Nucleus accumbens (tissue), 56 donors: ENCODE measurements around the gene PPL.
A peak's percentile ranks its signal among the peaks of the same experiment; 100 is the strongest.
"Not testable (repeated sequence)": the region's sequence is repeated elsewhere in the genome, so short reads cannot be mapped to it uniquely, and the experiment has no call there.

Experiments used
- DNase-seq, 56 donors: peaks; one replicate each; lab custom pipeline; 2025; lab: John Stamatoyannopoulos, UW

PPL gene

DNA sequence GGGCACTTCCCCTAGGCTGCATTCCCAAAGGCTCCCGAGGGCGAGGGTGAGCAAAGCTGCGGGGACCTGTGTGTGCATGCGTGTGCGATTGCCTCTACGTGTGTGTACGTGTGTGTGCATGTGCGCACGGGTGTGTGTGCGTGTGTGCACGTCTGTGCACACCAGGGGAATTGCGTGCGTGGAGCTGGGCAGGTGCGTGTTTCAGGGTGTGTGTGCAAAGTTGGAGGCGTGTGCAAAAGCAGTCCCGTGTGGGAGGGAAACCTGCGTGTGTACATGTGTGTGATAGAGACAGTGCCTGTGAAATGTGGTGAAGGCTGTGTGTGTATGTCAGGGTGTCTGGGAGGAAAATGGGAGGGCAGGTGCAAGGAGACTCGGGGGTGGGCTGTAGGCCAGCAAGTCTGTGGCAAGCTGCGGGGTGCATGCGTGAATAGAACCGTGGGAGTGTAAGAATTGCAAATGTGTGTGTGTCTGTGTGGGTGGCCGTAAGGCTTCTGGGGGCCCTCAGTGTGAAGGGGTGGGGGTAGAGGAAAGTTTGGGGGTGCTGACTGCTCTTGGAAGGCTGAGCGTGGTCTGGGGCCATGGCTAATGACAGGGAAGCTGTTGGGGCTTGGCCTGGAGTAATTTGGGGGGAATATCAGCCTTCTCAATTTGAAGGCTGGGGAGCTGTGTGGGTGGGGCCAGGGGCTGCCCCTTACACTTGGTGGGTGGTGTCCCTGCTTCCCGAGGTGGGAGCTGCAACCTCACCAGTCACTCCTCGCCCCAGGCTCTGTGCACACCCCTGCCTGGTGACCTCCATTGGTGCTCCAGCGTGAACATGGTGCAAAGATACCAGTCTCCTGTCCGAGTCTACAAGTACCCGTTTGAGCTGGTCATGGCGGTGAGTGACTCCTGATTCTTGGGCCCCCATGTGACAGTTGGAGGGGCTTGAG lies 21.8 kb upstream of the PPL start:
- DNase-seq, result peak in 11 of 56 donors; percentile 5 to 64 (median 48)

DNA sequence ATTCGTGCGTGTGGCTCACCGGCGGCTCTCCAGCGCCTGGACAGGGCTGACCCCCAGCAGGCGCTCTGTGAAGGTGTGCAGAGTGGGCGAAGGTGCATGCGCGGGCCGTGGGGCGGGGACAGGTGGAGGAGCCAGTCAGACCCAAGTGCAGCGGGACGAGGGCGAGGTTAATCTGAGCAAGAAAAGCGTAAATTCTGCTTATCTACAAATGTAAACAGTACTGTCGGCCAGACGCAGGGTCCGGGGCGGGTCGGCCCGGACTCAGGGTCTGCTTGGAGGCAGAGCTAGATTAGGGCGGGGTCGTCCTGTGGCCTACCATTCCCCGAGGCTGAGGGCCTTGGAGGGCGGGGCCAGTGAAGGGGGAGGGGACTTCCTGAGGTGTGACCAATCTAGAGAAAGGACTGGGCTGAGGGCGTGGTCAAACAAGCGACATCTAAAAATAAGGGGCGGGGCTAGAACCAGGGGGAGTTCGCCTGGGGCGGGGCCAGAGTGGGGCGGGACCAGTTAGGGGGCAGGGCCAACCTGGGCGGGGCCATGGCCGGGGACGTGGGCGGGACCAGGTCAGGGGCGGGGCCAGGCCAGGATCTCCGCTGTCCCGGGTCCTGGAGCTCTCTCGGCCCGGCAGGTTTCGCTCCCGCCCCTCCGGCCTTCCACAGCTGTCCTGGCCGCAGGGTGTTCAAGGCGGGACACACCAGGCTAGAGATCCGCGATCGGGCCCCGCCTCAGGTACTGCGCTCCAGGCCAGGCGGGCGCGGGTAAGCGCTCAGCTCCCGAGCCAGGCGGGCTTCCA lies 21.0 kb upstream of the PPL start, which contains the start of gene SEC14L5:
Gene SEC14L5 (plus strand): TSS at position 611 of the 790 bp plus-strand sequence. CDS start 994 bp downstream, outside the sequence.
- peak; percentile 67 to 99 (median 96) for DNase-seq

DNA sequence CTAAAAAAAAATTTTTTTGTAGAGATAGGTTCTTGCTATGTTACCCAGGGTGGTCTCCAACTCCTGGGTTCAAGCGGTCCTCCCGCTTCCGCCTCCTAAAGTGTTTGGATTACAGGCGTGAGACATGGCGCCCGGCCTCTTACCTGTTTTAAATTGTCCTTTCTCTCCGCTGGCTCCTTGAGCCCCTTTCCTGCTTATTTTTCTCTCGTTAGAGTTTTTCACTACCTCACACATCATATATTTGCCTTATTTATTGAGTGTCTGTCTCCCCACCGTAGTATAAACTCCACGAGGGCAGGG lies 20.4 kb upstream of the PPL start:
- no peak for DNase-seq

DNA sequence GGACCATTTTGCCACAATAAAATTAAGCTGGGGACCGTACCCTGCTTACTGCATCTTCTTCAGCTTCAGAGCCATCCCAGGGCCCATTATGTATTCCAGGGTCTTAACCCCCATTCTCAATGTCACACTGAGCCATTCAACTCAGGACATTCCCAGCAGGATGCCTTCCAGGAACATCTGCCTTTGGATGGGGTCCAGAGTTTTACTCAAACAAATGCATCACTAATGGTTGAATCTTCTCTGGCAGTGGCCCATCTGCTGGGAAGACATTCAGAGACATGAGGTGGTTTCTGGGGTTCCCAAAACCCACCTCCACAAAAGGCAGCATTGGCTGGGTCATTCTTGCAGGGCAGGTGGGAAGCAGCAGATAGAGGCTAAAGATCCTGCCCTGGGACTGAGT lies 17.8 kb upstream of the PPL start:
- DNase-seq, result no peak

DNA sequence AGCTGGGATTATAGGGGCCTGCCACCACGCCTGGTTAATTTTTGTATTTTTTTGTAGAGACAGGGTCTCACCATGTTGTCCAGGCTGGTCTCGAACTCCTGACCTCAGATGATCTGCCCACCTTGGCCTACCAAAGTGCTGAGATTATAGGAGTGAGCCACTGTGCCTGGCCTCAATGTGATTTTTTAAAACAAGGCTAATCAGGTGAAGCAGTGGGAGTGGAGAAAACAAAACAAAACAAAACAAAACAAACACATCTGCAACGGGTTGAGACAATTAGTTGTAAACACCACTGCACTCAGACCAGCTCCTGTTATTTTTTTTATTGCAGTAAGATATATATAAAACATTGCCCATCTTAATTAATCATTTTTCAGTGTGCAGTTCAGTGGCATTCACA lies 14.6 kb upstream of the PPL start:
- not testable (repeated sequence) for DNase-seq

DNA sequence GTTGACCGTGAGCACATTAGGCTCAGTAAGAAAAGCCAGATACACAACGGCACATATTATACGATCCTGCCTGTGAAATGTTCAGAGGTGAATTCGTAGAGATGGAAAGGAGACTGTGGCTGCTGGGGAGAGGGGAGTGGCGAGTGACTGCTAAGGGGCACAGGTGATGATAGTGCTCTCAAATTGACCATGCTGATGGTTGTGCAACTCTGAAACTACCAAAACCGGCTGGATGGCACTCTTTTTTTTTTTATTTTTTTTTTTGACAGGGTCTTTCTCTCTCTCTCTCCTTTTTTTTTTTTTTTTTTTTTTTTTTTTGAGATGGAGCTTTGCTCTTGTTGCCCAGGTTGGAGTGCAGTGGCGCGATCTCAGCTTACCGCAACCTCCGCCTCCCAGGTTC lies 13.0 kb upstream of the PPL start:
- no peak for DNase-seq

DNA sequence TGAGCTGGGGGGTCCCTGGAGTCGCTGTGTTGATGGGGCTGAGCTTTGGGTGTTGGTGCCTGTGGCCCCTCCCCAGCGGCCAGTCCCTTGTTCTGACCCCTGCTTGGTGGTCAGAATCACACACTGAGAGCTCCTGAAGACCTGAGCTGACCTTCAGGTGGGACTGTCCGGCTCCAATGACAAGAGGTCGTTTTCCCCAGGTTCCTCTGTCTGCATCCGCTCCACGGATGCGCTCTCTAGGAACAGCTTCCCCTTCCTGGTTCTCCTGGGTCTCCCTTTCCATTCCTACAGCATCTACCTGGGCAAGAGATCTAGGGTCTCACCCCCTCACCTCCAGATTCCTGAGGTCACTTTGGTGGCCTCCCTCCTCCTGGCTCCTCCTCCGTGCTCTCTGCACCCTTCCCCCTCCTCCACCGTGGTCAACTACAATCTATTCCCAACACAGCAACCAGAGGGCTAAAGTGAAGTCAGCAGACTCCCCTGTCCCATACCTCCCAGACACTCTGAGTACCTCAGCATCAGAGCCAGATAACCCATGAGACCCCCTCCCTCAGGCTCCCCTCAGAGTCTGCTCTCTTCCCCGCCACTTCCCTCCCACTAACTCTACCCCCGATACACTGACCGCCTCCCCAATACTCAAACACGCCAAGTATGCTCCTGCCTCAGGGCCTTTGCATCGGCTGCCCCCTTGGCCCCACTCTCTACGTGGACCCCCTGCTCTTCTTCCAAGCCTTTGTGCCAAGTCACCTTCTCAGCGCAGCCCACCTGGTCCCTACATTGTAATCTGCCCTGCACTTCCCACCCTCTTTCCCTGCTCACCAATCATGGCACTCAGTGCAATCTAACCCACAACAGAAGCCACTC lies 12.2 kb upstream of the PPL start:
- DNase-seq, result no peak

DNA sequence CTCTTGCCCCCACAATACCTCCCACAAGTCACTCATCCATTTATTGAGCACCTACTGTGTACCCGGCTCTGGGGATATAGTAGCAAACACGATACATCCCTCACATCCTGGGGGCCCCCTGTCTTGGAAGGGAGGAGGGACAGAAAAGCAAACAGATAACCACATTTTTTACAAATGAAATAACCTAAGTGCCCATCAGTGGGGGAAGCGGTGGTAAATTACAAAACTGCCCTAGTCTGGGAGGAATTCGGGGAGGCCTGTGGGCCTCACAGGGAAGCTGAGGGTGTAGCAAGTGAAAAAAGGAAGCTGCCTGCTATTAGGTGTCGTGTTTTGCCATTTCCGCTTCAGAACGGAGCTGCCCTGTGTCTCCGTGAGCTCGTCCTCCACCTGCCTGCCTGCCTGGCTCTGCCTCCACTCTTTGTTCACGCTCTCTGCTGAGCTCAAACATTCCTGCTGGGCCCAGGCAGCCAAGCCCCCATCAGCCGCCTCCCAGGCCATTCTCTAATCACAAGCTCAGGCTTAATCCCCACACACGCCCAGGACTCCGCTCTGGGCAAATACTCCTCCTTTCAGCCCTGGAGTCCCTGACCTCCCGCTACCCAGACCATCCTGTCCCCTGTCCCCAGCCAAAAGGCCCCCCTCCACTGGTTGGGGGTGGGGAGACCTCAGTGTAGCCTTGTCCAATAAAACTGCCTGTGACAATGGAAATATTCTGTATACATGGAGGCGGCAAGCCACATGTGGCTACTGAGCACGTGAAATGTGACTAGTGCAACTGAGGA lies 11.0 kb upstream of the PPL start:
- no peak for DNase-seq

DNA sequence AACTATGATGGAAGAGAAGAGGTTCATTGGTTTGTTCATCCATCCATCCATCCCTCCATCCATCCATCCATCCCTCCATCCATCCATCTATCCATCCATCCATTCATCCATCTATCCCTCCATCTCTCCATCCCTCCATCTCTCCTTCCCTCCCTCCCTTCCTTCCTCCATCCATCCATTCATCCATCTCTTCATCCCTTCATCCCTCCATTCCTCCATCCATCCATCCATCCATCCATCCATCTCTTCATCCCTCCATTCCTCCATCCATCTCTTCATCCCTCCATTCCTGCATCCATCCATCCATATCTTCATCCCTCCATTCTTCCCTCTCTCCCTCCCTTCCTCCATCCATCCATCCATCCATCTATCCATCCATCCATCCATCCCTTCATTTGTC lies 10.0 kb upstream of the PPL start:
- DNase-seq, result no peak

DNA sequence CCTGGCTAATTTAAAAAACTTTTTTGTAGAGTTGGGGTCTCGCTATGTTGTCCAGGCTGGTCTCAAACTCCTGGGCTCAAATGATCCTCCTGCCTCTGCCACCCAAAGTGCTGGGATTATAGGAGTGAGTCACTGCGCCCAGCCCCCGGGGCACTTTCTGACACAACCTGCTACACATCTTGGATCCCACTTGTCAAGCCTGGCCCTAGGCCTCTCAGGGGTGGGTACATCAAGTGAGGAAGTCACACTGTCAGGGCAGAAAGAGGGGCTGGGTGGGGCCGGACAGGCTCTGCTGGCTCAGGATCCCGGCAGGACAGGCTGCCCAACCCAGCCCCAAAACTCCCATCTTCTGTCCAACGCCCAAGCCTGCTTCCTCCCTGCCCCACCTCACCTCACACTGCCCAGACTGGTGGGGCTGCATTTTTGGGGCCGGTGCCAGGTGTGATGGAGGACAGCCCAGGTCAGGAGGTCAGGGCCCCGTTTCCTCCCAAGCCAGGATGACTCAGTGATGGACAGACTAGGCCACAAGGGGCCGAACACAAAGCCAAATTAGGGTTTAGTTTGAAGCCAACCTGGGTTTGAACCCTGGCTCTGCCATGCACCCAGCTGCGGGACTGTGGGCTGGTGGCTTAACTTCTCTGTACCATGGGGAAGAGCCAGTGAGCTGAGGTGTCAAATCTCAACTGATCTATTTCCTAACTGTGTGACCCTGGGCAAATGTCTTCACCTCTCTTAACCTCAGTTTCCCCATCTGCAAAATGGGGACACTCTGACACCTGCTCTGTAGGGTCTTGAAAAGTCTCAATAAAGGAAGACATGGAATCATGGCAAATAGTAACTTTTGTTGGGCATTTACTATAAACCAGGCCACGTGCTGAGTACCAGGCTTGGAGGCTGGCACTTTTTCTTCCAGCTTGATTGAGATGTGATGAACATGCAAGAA lies 8.9 kb upstream of the PPL start:
- DNase-seq, result no peak

DNA sequence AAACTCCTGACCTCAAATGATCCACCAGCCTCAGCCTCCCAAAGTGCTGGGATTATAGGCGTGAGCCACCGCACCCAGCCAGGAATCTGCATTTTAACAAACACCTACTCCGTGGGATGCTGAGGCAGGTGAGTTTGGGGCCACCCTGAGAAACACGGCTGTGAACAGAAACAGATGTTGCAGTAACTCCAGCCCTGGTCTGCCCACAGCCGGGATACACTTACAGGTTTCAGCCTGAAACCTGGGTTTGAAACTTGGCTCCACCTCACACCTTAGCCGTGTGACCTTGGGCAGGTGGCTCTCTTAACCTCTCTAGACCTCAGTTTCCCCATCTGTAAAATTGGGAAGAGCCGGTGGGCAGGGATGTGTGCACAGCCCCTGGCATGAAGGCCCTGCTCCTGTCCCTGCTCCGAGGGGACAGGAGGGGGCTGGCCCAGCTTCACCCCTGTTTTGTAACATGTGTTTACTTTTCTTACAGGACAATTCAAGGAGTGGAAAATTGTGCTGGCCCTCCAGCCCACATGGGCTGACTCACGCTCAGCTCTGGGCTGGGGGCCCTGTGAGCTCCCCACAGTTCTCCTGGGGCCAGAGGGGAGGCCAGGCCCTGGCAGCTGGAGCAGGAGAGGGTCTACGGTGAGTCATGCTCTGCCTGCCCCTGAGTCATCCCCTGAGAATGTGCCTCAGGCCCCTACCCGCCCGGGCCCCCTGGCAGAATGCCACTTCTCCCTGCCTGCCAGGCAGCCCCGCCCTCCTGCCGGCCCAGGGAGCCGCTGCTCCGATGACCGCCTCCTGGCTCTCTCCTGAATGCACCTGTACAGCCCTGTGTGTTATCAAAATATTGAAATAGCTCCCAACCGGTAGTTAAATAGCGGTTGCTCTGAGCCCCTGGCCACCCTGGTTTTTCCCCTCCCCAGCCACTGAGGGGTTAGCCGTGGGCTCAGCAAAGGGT lies 7.7 kb upstream of the PPL start:
- peak in 6 of 56 donors; percentile 10 to 70 (median 19) for DNase-seq

DNA sequence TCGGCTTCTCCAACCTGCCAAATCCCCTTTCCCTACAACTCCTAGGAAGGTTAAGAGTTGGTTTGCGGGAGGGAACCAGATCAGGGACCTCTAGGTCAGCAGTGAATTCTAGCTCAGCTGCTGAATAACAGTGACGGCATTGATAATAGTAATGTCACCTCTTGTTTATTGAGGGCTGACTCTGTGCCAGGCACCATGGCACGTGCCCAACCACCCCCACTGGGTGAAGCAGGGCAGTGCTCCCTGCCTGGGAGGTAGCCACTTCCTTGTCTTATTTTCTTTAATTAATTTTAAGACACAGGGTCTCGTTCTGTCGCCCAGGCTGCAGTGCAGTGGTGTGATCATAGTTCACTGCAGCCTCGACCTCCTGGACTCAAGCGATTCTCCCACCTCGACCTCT lies 5.5 kb upstream of the PPL start:
- DNase-seq, result no peak

DNA sequence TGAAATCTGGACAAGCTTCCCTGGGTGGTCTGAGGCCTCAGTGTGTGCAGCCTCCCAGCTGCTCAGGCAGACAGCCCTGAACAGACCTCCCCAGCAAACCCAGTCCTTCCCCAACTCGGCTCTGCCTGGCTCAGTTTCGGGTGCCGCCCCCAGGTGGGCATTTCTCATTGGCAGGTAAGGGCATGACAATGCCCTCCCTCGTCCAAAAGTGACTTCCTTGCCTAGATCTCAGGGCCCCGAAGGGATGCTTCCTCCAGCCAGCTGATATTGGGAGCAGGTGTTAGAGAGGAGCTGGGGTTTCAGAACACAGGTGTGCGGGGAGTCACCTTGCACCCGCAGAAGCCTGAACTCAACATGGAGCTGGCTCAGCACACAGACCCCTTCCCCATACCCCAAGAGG lies 3.8 kb upstream of the PPL start:
- no peak for DNase-seq

DNA sequence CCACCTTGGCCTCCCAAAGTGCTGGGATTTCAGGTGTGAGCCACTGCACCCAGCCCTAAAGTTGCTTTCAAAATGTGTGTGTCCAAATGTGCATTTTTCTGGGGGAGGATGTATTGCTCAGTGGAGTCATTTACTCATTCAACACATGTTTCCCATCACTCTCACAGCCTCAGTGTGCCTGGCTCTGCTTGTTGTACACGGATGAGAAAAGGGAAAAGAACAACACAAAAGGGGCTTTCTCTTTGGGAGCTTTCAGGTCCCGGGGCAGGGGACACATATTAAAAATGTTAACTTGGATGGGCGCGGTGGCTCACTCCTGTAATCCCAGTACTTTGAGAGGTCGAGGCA lies 1.7 kb upstream of the PPL start:
- no peak for DNase-seq

DNA sequence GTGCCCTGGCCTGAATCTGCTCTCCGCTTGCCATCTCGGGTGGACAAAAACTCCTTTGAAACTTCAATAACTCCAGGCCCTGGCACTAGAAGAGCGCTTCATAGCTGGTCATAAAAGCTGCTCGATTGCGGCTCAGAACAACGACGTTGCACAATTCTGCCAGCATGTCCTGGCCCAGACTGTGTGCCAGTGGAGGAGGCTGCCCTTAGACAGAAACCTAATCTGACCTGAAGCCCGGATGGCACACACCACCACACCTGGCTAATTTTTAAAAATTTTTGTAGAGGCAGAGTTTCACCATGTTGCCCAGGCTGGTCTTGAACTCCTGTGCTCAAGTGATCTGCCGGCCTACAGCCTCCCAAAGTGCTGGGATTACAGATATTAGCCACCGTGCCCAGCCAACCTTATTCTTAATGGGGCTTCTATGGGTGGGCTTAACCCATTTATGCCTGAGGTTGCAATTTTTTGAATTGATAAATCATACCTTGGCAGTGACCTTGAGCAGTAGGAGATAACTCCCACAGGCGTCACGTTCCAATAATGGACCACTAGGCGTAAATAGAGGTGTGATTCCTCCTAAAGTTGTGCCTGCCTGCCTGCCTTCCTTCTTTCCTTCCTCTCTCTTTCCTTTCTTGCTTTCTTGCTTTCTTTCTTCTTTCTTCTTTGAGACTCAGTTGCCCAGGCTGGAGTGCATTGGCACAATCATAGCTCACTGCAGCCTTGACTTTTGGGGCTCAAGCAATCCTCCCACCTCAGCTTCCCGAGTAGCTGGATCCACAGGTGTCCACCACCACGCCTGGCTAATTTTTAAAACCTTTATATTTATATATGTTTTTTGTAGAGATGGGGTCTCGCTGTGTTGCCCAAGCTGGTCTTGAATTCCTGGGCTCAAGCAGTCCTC lies 1.1 kb upstream of the PPL start:
- no peak for DNase-seq

DNA sequence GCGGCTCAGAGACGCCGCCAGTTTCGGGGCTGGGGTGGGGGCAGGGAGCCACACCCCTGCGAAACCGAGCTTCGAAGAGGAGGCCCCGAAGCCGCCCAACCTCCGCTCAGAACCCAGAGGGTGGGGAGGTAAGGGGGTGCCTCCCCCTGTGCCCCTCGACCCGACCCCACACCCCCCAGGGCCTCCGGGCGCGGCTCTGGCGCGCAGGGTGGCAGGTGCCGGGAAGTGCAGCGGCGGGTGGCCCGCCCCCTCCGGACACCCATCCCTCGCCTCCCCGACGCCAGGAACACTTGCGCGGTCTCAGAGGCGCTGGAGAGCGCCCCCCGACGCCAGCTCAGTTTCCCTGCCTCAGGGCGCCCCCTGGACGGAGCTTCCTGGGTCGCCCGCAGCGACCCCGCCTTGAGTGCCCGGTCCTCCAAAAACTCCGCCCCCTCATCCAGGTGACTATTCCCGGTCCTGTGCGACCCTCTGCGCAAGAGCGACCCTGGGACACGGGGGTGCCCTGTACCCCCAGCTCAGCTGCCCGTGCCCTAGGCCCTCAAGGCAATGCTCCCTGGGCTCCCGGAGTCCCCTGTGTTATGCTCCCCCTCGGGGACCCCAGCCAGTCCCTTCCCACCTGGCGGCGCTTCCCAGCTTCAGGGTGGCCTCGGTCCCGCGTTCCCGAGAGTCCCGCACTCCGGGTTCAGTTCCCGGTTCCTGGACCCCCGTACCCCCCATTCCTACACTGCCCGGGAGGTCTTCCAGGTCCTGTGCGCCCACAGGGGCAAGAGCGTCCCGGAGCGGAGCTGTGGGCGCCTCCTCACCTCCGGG lies 562 bp downstream of the PPL start:
- no peak for DNase-seq
